NCI-H2081 (cell line): ENCODE measurements around the gene FOXB2.

Experiments used
- DNase-seq, 2 experiments: peaks; one replicate each; lab custom pipeline; 2025; lab: John Stamatoyannopoulos, UW

The FOXB2 gene

DNA sequence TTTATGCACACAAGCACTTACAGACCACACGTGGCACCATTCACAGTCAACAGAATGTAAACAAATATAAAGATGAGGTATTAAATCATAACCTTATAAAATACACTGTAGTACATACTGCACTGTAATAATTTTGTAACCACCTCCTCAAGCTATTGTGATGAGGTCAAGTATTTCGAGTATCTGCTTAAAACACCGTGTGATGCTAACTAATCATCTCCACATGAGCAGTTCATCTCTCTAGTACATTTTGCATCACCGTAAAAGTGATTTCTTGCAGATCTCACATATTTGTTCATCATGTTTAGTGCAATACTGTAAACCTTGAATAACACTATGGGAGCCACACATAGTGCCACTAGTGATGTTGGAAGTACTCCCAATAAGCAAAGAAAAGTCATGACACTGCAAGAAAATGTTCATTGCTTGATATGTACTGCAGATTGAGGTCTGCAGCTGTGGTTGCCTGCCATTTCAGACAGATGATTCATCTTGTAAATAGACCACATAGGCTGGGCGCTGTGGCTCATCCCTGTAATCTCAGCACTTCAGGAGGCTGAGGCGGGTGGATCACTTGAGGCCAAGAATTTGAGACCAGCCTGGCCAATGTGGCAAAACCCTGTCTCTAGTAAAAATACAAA lies 44.3 kb downstream of the FOXB2 start:
- no peak for DNase-seq

DNA sequence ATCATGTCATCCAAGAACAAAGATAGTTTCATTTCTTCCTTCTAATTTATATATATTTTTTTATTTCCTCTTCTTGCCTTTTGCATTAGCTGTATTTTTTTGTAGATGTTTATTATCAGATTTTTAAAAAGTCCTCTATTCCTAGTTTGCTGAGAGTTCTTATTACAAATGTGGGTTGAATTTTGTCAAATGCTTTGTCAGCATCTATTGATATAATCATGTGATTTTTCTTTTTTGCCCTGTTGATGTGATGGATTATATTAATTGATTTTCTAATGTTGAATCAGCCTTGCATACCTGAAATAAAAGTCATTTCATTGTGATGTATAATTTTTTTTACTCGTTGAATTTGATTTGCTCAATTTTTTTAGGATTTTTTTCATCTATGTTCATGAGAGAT lies 46.9 kb downstream of the FOXB2 start:
- no peak for DNase-seq
